ENCODE results near the gene NR3C2.
A peak's percentile ranks its signal among the peaks of the same experiment; 100 is the strongest.

Gene NR3C2

GRCh38 chr4:148299337-148299736, 142.9 kb downstream of the NR3C2 start:
- Histone ChIP-seq H3K36me3 (ENCODE audit: control insufficient read depth in 5 of 5, insufficient read depth in 5 of 5, low read length in 5 of 5) (no peaks in the 10 kb centered on the region), H3K27ac (ENCODE audit: low read depth, low read length) (no peak overlapping the region), H3K4me3 (ENCODE audit: low read depth in 1 of 5, low read length in 5 of 5) (no peak overlapping the region), H3K27me3 (ENCODE audit: control insufficient read depth in 5 of 5, insufficient read depth in 4 of 5, low read length in 5 of 5) (no peaks in the 10 kb centered on the region), H3K9me3 (ENCODE audit: control insufficient read depth in 5 of 5, low read length in 5 of 5) (no peaks in the 10 kb centered on the region), H3K9ac (ENCODE audit: low read length in 5 of 5) (no peak overlapping the region), H3K4me1 (ENCODE audit: control insufficient read depth in 5 of 5, insufficient read depth in 5 of 5, low read length in 5 of 5) (peaks cover 0 to 3% (median 0%) of the 10 kb centered on the region in 5 donors)

- no peak overlapping the region for H3K9ac ChIP-seq (ENCODE audit: low read length in 5 of 5)
- H3K36me3 ChIP-seq (ENCODE audit: control insufficient read depth in 5 of 5, insufficient read depth in 5 of 5, low read length in 5 of 5), result no peaks in the 10 kb centered on the region
- no peak overlapping the region for H3K4me3 ChIP-seq (ENCODE audit: low read depth in 1 of 5, low read length in 5 of 5)
- H3K27me3 ChIP-seq (ENCODE audit: control insufficient read depth in 5 of 5, insufficient read depth in 4 of 5, low read length in 5 of 5), result no peaks in the 10 kb centered on the region
- H3K27ac ChIP-seq (ENCODE audit: low read depth, low read length), result no peak overlapping the region
- no peaks in the 10 kb centered on the region for H3K9me3 ChIP-seq (ENCODE audit: control insufficient read depth in 5 of 5, low read length in 5 of 5)
- H3K4me1 ChIP-seq (ENCODE audit: control insufficient read depth in 5 of 5, insufficient read depth in 5 of 5, low read length in 5 of 5), result peaks cover 0 to 3% (median 0%) of the 10 kb centered on the region in 5 donors
These were observed 145.7 kb downstream of the NR3C2 start for GRCh38 chr4:148296498-148296897.

- Histone ChIP-seq H3K36me3 (ENCODE audit: control insufficient read depth in 5 of 5, insufficient read depth in 5 of 5, low read length in 5 of 5) (no peaks in the 10 kb centered on the region), H3K9me3 (ENCODE audit: control insufficient read depth in 5 of 5, low read length in 5 of 5) (no peaks in the 10 kb centered on the region), H3K4me3 (ENCODE audit: low read depth in 1 of 5, low read length in 5 of 5) (no peak overlapping the region), H3K27ac (ENCODE audit: low read depth, low read length) (no peak overlapping the region), H3K4me1 (ENCODE audit: control insufficient read depth in 5 of 5, insufficient read depth in 5 of 5, low read length in 5 of 5) (peaks cover 0 to 3% (median 0%) of the 10 kb centered on the region in 5 donors), H3K27me3 (ENCODE audit: control insufficient read depth in 5 of 5, insufficient read depth in 4 of 5, low read length in 5 of 5) (no peaks in the 10 kb centered on the region), H3K9ac (ENCODE audit: low read length in 5 of 5) (no peak overlapping the region)
These were observed 146.6 kb downstream of the NR3C2 start for GRCh38 chr4:148295642-148296041.

GRCh38 chr4:148293571-148293970, 148.6 kb downstream of the NR3C2 start:
- no peak overlapping the region for H3K4me3 ChIP-seq (ENCODE audit: low read depth in 1 of 5, low read length in 5 of 5)
- no peaks in the 10 kb centered on the region for H3K36me3 ChIP-seq (ENCODE audit: control insufficient read depth in 5 of 5, insufficient read depth in 5 of 5, low read length in 5 of 5)
- no peaks in the 10 kb centered on the region for H3K9me3 ChIP-seq (ENCODE audit: control insufficient read depth in 5 of 5, low read length in 5 of 5)
- no peaks in the 10 kb centered on the region for H3K4me1 ChIP-seq (ENCODE audit: control insufficient read depth in 5 of 5, insufficient read depth in 5 of 5, low read length in 5 of 5)
- H3K27me3 ChIP-seq (ENCODE audit: control insufficient read depth in 5 of 5, insufficient read depth in 4 of 5, low read length in 5 of 5), result no peaks in the 10 kb centered on the region
- H3K27ac ChIP-seq (ENCODE audit: low read depth, low read length), result no peak overlapping the region
- H3K9ac ChIP-seq (ENCODE audit: low read length in 5 of 5), result no peak overlapping the region

GRCh38 chr4:148292686-148293085, 149.5 kb downstream of the NR3C2 start:
- Histone ChIP-seq H3K36me3 (ENCODE audit: control insufficient read depth in 5 of 5, insufficient read depth in 5 of 5, low read length in 5 of 5) (no peaks in the 10 kb centered on the region), H3K9me3 (ENCODE audit: control insufficient read depth in 5 of 5, low read length in 5 of 5) (no peaks in the 10 kb centered on the region), H3K9ac (ENCODE audit: low read length in 5 of 5) (no peak overlapping the region), H3K27ac (ENCODE audit: low read depth, low read length) (no peak overlapping the region), H3K4me3 (ENCODE audit: low read depth in 1 of 5, low read length in 5 of 5) (no peak overlapping the region), H3K27me3 (ENCODE audit: control insufficient read depth in 5 of 5, insufficient read depth in 4 of 5, low read length in 5 of 5) (no peaks in the 10 kb centered on the region), H3K4me1 (ENCODE audit: control insufficient read depth in 5 of 5, insufficient read depth in 5 of 5, low read length in 5 of 5) (no peaks in the 10 kb centered on the region)

- Histone ChIP-seq H3K9ac (ENCODE audit: low read length in 5 of 5) (no peak overlapping the region), H3K27ac (ENCODE audit: low read depth, low read length) (no peak overlapping the region), H3K9me3 (ENCODE audit: control insufficient read depth in 5 of 5, low read length in 5 of 5) (no peaks in the 10 kb centered on the region), H3K4me1 (ENCODE audit: control insufficient read depth in 5 of 5, insufficient read depth in 5 of 5, low read length in 5 of 5) (peaks cover 0 to 7% (median 3%) of the 10 kb centered on the region in 5 donors), H3K27me3 (ENCODE audit: control insufficient read depth in 5 of 5, insufficient read depth in 4 of 5, low read length in 5 of 5) (no peaks in the 10 kb centered on the region), H3K36me3 (ENCODE audit: control insufficient read depth in 5 of 5, insufficient read depth in 5 of 5, low read length in 5 of 5) (no peaks in the 10 kb centered on the region), H3K4me3 (ENCODE audit: low read depth in 1 of 5, low read length in 5 of 5) (no peak overlapping the region)
These were observed 152.5 kb downstream of the NR3C2 start for GRCh38 chr4:148289740-148290139.

- Histone ChIP-seq H3K36me3 (ENCODE audit: control insufficient read depth in 5 of 5, insufficient read depth in 5 of 5, low read length in 5 of 5) (no peaks in the 10 kb centered on the region), H3K27me3 (ENCODE audit: control insufficient read depth in 5 of 5, insufficient read depth in 4 of 5, low read length in 5 of 5) (no peaks in the 10 kb centered on the region), H3K4me3 (ENCODE audit: low read depth in 1 of 5, low read length in 5 of 5) (no peak overlapping the region), H3K9ac (ENCODE audit: low read length in 5 of 5) (no peak overlapping the region), H3K4me1 (ENCODE audit: control insufficient read depth in 5 of 5, insufficient read depth in 5 of 5, low read length in 5 of 5) (peaks cover 0 to 16% (median 9%) of the 10 kb centered on the region in 5 donors), H3K27ac (ENCODE audit: low read depth, low read length) (no peak overlapping the region), H3K9me3 (ENCODE audit: control insufficient read depth in 5 of 5, low read length in 5 of 5) (no peaks in the 10 kb centered on the region)
These were observed 153.8 kb downstream of the NR3C2 start for GRCh38 chr4:148288448-148288847.

- Histone ChIP-seq H3K36me3 (ENCODE audit: control insufficient read depth in 5 of 5, insufficient read depth in 5 of 5, low read length in 5 of 5) (no peaks in the 10 kb centered on the region), H3K9me3 (ENCODE audit: control insufficient read depth in 5 of 5, low read length in 5 of 5) (no peaks in the 10 kb centered on the region), H3K4me1 (ENCODE audit: control insufficient read depth in 5 of 5, insufficient read depth in 5 of 5, low read length in 5 of 5) (peaks cover 5 to 29% (median 22%) of the 10 kb centered on the region in 5 donors), H3K27ac (ENCODE audit: low read depth, low read length) (no peak overlapping the region), H3K4me3 (ENCODE audit: low read depth in 1 of 5, low read length in 5 of 5) (no peak overlapping the region), H3K27me3 (ENCODE audit: control insufficient read depth in 5 of 5, insufficient read depth in 4 of 5, low read length in 5 of 5) (no peaks in the 10 kb centered on the region), H3K9ac (ENCODE audit: low read length in 5 of 5) (no peak overlapping the region)
These were observed 155.1 kb downstream of the NR3C2 start for GRCh38 chr4:148287111-148287510.

- H3K36me3 ChIP-seq (ENCODE audit: control insufficient read depth in 5 of 5, insufficient read depth in 5 of 5, low read length in 5 of 5), result no peaks in the 10 kb centered on the region
- H3K4me3 ChIP-seq (ENCODE audit: low read depth in 1 of 5, low read length in 5 of 5), result no peak overlapping the region
- no peak overlapping the region for H3K27ac ChIP-seq (ENCODE audit: low read depth, low read length)
- no peak overlapping the region for H3K9ac ChIP-seq (ENCODE audit: low read length in 5 of 5)
- peaks cover 5 to 31% (median 22%) of the 10 kb centered on the region in 5 donors for H3K4me1 ChIP-seq (ENCODE audit: control insufficient read depth in 5 of 5, insufficient read depth in 5 of 5, low read length in 5 of 5)
- no peaks in the 10 kb centered on the region for H3K27me3 ChIP-seq (ENCODE audit: control insufficient read depth in 5 of 5, insufficient read depth in 4 of 5, low read length in 5 of 5)
- no peaks in the 10 kb centered on the region for H3K9me3 ChIP-seq (ENCODE audit: control insufficient read depth in 5 of 5, low read length in 5 of 5)
These were observed 156.2 kb downstream of the NR3C2 start for GRCh38 chr4:148286012-148286411.

GRCh38 chr4:148283665-148284064, 158.5 kb downstream of the NR3C2 start:
- H3K4me3 ChIP-seq (ENCODE audit: low read depth in 1 of 5, low read length in 5 of 5), result peak overlapping the region in 1 of 5 donors; percentile 31
- no peaks in the 10 kb centered on the region for H3K27me3 ChIP-seq (ENCODE audit: control insufficient read depth in 5 of 5, insufficient read depth in 4 of 5, low read length in 5 of 5)
- H3K4me1 ChIP-seq (ENCODE audit: control insufficient read depth in 5 of 5, insufficient read depth in 5 of 5, low read length in 5 of 5), result peaks cover 5 to 31% (median 22%) of the 10 kb centered on the region in 5 donors
- H3K36me3 ChIP-seq (ENCODE audit: control insufficient read depth in 5 of 5, insufficient read depth in 5 of 5, low read length in 5 of 5), result no peaks in the 10 kb centered on the region
- H3K9ac ChIP-seq (ENCODE audit: low read length in 5 of 5), result no peak overlapping the region
- no peaks in the 10 kb centered on the region for H3K9me3 ChIP-seq (ENCODE audit: control insufficient read depth in 5 of 5, low read length in 5 of 5)
- no peak overlapping the region for H3K27ac ChIP-seq (ENCODE audit: low read depth, low read length)

GRCh38 chr4:148278310-148278709, 163.9 kb downstream of the NR3C2 start:
- Histone ChIP-seq H3K4me1 (ENCODE audit: control insufficient read depth in 5 of 5, insufficient read depth in 5 of 5, low read length in 5 of 5) (peaks cover 7 to 15% (median 12%) of the 10 kb centered on the region in 5 donors), H3K9me3 (ENCODE audit: control insufficient read depth in 5 of 5, low read length in 5 of 5) (no peaks in the 10 kb centered on the region), H3K36me3 (ENCODE audit: control insufficient read depth in 5 of 5, insufficient read depth in 5 of 5, low read length in 5 of 5) (no peaks in the 10 kb centered on the region), H3K27ac (ENCODE audit: low read depth, low read length) (no peak overlapping the region), H3K4me3 (ENCODE audit: low read depth in 1 of 5, low read length in 5 of 5) (no peak overlapping the region), H3K27me3 (ENCODE audit: control insufficient read depth in 5 of 5, insufficient read depth in 4 of 5, low read length in 5 of 5) (no peaks in the 10 kb centered on the region), H3K9ac (ENCODE audit: low read length in 5 of 5) (no peak overlapping the region)

Data from subcutaneous abdominal adipose tissue (tissue), 5 donors.